B cell (primary cell): Measurements from ENCODE around the gene UBE2Q2.

Experiments
- CTCF ChIP-seq: fragments of 200-600 bp; IDR thresholded peaks from one replicate; pipeline ENCODE4 v1.8.0; 2022; ENCODE audit warnings: antibody characterized with exemption, mild to moderate bottlenecking
- EZH2 ChIP-seq: IDR thresholded peaks from 2 replicates; pipeline ENCODE4 v1.6.1; 2012; ENCODE audit warnings: borderline replicate concordance, low read depth, mild to moderate bottlenecking, moderate library complexity, low read length; ENCODE audit not compliant: insufficient read depth, poor library complexity, severe bottlenecking

- TF ChIP-seq CTCF (peak; percentile 23), EZH2 (no peak)
Observed at GRCh38 chr15:75809986-75810750, 33.1 kb upstream of the UBE2Q2 start.
